NCI-H2029 treated with DMSO at 0.1 percent for 48 hours (cell line): ENCODE results near the gene CDK6.

Experiments
- DNase-seq: peaks from one replicate; lab custom pipeline; 2025; lab: John Stamatoyannopoulos, UW

CDK6 gene

DNA sequence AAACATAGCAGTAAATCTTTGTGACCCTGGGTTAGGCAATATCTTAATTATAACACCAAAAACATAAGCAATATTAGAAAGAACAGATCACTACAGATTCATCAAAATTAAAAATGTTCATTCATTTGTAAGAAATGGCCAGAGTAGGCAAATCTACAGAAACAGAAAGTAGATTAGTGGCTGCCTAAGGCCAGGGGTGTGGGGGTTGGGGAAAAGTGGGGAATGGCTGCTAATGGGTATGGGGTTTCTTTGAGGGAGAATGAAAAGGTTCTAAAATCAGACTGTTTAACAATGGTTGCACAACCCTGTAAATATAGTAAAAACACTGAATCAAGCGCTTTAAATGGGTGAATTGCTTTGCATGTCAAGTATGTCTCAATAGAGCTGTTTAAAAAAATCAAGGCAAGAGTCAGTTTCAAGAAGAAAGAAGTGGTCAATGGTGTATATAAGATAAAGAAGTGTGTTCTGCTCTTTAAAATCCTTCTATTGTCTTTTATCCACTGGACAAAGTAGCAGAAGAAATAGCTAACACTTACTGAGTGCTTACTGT, 42.6 kb downstream of the CDK6 start:
- DNase-seq: no peak

DNA sequence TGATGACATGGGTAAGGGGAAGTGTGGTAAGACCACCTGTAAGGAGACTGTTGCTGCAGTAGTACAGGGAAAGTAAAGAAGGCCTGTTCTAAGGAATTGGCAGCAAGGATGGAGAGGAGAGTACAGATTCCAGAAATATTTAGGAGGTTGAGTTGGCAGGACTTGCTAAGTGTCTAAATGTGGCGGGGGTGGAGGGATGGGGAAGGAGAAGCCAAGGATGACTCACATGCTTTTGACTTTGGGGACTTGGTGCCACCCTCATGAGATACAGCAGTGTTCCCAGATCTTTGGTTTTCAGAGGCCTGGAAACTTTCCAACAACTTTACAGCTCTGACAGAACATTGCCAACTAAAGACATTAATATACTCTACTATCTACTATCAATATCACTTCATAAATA, 45.4 kb downstream of the CDK6 start:
- DNase-seq: no peak

DNA sequence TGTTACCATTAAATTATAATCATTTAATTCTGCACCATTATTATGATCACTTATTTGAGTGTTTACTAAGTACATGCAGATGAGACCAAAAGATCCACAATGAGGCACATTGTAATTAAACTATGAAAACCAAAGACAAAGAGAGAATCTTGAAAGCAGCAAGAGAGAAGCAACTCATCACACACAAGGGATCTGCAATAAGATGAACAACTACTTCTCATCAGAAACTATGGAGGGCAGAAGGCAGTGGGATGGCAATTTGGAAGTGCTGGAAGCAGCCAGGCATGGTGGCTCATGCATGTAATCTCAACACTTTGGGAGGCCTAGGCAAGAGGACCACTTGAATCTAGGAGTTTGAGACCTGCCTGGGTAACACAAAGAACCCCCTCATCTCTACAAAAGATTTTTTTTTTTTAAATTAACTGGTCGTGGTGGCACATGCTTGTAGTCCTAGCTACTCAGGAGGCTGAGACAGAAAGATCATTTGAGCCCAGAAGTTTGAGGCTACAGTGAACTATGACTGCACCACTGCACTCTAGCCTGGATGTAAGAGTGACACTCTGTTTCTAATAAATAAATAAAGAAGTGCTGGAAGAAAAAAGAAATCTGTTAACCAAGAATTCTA, 47.7 kb downstream of the CDK6 start:
- no peak for DNase-seq

DNA sequence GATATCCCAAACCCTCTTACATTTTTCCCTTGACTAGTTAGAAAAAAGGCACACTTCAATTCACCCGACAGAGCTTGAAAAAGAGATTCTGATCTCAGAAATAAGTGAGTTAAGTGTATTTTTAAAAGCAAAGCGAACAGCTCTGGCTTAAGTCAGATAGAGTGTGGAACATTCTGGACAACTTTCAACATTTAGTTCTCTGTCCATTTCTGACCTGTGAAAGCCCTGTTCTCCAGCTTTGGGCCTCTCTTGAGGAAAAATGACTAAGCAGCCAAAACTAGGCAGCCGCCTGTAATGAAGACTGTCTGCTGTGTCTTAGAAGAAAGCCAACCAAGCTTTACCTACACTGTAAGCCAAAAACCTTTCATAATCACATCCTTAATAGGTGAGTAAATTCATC, 50.5 kb downstream of the CDK6 start:
- DNase-seq: no peak

DNA sequence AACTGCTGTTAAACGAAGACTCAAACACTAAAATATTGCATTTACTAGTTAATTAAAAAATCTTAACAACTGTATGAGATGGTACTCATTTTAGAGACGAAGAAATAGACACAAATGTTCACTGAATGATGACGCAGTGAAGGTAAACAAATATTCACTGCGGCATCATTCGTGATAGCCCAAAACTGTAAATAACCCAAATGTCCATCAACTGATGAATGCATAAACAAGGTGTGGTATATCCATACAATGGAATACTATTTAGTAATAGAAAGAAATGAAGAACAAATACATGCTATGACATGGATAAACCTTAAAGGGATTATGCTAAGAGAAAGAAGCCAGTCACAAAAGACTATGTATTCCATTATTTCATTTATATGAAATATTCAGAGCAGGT, 51.4 kb downstream of the CDK6 start:
- no peak for DNase-seq

DNA sequence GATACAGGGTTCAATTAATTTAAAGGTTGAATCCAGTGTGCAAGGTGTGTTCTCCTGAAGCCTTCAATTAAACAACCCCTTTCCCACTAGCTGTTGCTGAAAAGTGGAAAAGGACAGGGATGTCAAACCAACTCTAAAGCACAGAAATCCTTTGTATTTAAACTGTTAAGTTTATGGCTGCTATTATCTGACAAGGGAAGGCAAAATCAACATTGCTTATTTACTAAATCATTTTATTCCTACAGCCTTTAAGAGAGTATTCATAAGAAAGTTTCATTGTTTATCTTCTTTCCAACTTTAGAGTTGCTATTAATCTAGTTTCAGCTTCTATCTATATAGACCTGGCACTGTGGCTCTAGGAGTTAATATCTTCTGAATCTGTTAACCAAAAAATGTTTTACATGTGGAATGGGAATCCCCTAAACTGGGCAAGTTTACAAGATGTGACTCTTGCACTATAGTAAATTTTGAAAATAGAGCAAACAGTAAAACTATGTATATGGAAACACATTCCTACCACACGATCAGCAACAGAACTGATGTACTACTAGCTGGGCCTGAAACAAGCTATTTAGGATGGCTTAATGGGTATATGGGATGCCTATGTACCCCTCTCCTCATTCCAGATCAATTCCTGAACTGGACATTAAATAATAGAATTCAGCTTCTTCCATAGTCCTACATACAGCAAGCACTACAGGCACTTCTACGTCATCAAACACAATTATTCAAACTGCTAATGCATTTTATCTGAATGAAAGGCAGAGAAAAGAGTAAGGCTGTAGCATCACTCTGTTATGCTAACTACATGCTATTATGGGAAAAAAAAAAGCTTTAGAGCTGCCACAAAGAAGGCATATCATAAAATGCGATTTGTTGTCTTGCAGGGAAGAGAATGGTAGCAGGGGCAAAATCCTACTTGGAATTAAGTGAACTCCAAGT, 52.8 kb downstream of the CDK6 start:
- DNase-seq: no peak

DNA sequence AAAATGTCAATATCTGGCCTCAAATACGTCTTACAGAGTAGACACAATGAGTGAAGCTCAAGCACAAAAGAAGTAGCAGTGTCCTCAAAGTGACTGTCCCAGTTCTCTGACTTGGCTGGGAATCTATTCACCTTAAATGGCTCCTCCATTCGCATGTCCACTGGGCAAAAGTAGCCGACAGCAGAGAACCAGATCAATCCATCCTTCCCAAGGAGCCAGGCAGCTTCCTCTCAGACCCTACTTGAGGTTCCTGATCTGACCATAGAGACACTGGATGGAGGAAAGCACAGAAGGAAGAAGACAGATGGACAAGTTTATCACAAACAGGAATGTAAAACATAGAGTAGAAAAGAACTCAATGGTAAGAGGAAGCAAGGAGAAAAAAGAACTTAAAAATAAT, 53.5 kb downstream of the CDK6 start:
- no peak for DNase-seq

DNA sequence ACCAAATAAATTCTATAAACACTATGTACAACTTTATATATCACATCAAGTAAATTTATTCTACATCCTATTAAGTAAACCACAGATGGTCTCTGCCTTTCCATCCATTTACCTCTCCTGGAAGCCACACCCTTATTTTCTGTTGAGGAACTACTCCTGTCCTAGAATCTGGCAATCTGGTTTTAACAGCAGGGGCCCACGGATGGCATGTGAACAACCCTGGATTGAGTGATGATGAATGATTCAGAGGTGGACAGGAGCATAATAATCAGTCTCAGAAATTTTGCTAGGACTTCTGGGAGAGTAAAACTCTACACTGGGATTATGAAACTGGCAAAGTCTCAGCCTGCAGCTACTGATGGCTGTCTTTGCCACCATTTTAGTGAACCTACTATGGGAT, 54.1 kb downstream of the CDK6 start:
- no peak for DNase-seq

DNA sequence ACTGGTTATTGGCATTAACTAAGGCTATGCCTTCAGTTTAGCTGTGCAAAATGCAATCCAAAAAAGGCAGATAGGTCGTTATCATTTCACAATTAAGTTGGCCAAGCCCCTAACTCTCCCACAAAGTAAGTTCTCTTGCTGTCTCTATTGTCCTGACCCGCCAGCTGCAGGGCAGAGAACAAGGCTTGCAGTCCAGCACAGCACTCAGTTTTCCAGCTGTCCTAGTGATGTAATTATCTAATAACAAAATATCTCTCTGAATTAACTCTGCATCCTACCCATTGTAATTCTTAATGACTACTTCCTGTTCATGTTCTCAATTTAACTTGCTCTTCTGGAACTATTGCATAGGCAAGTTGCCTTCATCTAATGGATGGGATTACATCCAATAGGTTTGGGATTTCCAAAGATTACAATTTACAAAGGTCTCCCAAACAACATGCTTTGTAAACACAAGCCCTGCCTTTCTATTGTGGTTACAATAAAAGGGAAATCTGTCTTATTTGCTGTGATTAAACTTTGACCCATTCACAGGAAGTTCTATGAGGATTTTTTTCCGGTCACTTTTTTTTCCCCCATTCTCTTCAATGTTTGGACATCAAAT, 55.2 kb downstream of the CDK6 start:
- no peak for DNase-seq

DNA sequence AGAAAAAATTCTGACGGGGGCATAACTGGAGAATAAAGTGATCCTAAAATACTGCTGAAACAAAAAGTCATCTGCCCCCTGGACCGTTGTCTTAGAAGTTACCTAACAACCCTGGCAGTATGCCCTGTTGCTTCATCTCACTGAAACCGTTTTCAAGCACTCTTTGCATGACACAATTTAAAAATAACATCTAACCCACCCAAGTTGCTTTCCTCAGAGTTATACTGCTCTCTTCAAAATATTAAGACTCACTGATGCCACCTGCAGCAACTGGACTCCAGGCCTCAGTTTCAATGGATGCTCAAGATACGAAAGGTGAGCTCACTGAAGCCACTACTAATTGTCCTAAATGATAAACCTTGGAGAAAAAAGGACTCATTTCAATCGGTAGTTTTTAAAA, 57.4 kb downstream of the CDK6 start:
- no peak for DNase-seq

DNA sequence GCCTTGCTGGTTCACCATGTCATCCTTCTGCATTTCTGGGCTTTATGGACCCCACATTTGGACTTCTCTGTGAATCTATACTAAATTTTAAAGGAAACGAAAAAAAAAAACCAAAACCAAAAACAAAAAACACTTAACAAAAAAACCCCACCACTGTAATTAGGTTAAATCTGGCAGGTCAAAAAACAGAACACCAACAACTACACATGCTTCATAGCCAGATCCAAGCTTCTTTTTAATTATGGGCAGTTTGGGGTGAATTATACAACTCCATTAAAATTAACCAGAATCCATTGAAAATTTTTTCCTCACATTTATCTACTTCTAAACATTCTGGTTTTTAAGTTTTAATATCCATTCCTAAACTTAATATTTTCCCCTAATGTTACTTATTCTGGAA, 58.4 kb downstream of the CDK6 start:
- DNase-seq: no peak

DNA sequence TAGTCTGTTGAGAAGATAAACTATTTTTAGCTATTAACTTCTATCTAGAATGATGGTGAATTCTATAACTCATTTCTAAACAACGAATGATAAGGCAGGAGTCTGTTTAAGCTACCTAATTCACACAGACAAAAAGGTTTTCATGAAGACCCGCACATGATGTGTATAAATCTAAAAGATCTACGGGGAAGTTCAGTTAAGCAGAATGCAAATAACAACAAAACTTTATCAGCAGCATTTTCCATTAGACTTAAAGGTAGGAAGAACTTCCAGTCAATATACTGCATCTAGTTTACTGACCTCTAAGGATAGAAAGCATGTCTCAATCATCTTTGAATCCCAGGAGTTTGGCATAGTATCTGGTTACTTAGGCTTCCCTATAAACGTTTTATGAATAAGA, 62.6 kb downstream of the CDK6 start:
- DNase-seq: no peak

DNA sequence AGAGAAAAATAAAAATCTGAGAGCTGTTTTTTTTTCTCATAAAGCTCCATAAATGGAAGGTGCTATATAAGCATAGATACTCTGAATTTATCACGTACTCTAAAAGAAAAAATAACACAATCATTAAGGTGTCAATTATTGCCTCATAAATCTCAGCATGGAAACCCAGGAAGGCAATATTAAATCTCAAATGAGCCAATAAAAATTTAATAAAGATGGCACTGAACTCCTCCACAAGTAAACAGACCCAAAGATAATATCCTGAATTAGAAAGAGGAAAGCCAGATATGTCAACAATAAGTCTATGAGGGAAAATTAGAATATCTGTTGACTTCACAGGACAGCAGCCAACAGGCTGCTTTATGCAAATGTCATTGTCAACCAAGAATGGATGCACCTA, 66.5 kb downstream of the CDK6 start:
- no peak for DNase-seq

DNA sequence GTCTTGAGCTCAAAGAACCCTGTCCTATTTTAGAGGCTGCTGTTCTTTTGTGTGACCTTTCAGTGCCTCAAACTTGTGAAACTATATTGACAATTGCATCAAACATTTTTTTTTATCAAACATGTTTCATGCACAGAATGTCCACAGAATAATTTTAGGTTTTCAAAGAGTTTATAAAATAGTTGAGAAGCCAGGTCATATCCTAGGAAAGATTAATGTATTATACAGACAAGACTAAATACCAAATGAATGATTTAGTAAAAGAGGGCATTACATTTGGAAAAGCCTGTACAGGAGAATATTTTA, 67.0 kb downstream of the CDK6 start:
- no peak for DNase-seq

DNA sequence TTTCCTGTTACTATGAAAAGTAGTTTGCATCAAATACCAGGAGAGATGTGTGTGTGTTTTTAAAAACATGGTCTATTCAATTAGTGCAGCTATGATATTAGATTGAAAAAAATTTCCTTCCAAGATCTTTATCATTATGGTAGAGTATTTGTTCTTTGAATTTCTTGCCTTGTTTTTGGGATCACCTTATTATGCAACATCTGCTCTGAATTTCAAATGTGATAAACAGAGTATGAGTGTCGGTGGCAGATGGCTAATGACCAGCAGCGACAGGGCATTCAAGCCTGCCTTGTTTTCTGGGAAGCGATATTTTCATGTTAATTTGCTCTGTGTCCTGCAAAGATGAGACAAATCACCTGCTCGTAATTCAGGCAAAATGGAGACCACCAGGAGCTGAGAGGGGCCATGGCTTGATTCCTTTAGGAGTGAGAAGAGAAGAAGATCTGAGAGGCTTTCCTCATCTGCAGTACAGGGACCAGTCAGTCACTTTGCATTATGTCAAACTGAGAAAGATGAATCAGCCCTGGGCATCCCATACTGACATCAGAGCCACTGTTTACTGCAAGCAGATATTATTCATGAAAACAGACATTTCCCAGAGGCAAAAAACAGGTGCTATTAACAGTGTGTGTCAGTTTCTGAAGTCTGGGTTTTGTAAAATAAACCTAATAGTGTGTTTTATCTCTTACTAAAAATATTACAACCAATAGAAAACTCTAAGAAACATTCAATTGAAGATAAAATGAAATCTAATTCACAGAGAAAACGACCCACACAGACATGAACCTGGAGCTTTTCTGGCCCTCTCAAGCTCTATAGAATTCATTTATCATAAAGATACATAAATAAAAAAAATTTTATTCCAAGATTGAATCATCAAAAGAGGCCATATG, 67.6 kb downstream of the CDK6 start:
- no peak for DNase-seq

DNA sequence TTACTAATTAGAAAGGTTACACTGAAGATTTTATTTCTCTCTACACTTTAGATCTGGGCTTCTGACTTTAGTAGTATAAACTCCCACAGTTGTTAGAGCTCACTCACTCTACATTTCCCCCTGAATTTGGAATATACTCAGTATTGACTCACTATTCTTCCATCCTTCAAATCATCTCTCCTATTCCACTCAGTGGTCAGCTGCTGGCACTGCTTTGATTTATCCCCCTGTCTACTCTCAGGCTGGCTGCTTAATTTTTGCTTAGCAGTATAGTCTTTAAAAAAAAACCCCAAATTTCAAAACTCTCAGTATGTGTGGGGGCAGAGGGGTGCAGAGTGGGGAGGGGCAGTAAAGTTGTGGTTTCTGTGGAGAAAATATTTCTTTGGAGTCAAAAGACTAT, 68.9 kb downstream of the CDK6 start:
- DNase-seq: no peak

DNA sequence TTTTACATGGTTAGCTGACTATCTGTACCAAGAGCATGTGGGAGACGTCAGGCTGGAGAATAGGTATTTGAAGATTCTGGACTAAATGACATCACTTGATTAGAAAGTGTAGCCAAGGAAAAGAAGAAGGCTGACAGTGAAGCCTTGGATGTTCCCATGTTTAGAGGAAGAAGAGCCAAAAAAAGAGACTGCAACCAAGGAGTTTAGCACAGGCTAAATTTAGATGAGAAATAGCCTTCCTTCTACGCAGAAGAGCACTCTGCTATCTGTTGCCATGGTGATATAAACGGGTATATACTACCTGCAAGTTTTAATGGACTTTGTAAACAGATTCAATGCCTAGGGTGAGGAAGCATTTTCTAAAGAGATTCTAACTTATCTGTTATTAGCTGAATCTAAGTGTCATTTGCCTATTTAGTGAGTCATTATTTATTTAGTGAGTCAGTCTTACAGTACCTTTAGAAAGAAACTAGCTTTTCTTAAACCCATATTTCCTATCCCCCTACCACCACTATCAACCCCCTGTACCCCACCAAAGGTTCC, 69.8 kb downstream of the CDK6 start:
- no peak for DNase-seq

DNA sequence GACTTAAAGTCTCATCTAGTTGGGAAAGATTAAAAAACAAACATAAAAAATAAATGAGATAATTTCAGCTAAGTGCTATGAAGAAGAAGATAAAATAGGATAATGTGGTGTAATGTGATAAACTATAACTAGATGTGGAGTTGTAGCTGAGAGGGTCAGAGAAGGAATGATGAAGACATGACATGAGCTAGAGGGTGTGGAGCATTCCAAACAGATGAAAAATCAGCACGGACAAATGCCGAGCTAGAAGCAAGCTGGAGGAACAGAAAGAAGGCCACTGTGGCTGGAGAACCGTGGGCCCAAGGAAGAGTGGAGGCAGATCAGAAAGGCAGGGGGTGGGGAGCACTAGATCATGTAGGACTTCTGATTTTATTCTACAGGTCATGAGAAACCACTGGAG, 70.6 kb downstream of the CDK6 start:
- no peak for DNase-seq

DNA sequence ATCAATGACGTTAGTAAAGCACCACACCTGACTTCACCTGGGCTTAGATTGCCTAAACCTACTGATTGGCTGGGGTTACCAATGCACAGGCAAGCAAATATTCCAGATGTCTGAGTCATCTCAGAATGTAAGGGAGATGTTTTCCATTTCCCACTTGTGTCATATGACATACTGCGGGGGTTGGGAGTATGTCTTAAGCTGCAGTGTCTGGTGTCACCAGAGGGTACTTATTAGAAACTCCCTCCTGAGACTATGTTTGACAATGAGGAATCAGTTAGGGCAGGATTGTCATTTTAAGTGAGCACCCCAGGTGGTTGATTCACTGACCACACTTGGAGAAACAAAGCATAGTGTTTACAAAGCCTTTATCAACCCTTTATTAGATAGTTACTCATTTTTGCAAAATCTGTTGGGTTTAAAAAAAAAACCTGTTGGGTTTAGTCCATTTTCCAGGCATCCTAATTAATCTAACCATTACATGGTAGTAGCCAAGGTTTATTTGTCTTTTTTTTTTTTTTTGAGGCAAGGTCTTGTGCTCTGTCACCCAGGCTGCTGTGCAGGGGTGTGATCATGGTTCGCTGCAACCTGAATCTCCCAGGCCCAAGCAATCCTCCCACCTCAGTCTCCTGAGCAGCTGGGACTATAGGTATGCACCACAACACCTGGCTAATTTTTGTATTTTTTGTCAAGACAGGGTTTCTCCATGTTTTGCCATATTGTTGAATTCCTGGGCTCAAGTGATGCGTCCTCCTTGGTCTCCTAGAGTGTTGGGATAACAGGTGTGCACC, 72.5 kb downstream of the CDK6 start:
- no peak for DNase-seq

DNA sequence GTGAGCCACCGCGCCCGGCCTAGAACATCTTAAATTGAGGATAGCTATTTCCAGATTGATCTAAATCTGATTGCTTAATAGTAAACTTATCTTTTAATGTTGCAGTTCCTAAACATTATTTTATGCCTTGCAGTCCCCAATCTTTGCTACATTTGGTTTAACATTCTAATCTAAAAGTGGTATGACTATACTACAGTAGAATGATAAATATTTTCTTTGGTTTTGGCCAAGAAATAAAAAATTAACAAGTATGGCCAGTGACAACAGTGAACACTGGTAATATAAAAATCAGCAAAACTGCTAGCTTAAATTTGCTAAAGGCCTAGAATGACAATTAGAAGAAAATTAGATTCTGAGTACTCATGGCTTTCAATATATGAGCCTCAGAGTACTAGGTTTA, 73.5 kb downstream of the CDK6 start:
- DNase-seq: no peak
